Muscle layer of duodenum (tissue), 2 donors: ENCODE results near the gene CHIT1.
A peak's percentile ranks its signal among the peaks of the same experiment; 100 is the strongest.

Experiments used
- H3K27ac ChIP-seq: one replicate; pipeline ENCODE4 v1.7.0; 2013; ENCODE audit warnings: mild to moderate bottlenecking, low read length
- H3K27me3 ChIP-seq: one replicate; pipeline ENCODE4 v1.7.0; 2013; ENCODE audit warnings: low read depth, mild to moderate bottlenecking, control low read depth, low read length
- H3K36me3 ChIP-seq, 2 donors: one replicate each; pipeline ENCODE4 v1.7.0; 2013; ENCODE audit warnings: low read length in 2 of 2, control low read depth in 1 of 2, mild to moderate bottlenecking in 1 of 2; ENCODE audit not compliant: insufficient read depth in 2 of 2, control insufficient read depth in 1 of 2
- H3K4me1 ChIP-seq, 2 donors: one replicate each; pipeline ENCODE4 v1.7.0; 2013; ENCODE audit warnings: low read length in 2 of 2, mild to moderate bottlenecking in 2 of 2, control low read depth in 1 of 2, moderate library complexity in 1 of 2; ENCODE audit not compliant: insufficient read depth in 2 of 2, control insufficient read depth in 1 of 2
- H3K4me3 ChIP-seq, 2 donors: one replicate each; pipeline ENCODE4 v1.7.0; 2013; ENCODE audit warnings: low read length in 2 of 2, low read depth in 1 of 2, mild to moderate bottlenecking in 1 of 2
- H3K9me3 ChIP-seq, 2 donors: one replicate each; pipeline ENCODE4 v1.7.0; 2013; ENCODE audit warnings: low read length in 2 of 2, control low read depth in 1 of 2, mild to moderate bottlenecking in 1 of 2; ENCODE audit not compliant: control insufficient read depth in 1 of 2
- donor health status: healthy.

The CHIT1 gene

DNA sequence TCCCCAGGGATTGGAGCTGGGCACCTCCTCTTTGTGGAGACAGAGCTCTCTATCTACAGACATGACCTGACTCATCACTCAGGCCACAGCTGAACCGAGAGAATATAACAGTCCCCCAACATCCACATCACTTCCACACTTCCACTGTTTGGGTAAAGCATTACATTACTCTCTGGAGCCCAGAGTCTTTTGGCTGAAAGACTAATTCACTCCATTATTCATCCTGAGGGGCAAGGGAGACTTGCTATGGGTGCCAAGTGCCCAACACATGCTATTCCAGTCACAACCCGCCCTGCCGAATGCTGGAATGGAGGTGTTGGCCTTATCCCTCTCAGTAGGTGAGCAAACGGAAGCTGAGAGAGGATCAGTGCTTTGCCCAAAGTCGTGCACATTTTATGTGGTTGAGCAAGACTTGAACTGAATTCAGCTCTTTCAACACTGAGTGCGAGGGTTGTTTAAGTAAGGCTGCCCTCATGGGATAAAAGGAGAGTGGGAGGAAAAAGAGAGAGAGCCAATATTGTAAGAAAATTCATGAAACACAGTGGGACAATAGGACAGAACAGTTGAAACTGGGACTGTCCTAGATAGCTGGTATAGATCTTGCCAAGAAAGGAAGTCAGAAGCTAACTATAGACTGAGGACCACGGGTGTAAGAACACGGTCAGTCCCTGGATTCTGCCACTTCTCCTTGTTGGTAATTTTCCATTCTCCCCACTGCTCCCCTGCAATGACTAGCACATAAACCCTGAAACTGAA is 29.5 kb downstream of the CHIT1 start:
- Histone ChIP-seq H3K4me1 (peaks cover 6 to 7% of the 10 kb centered on the region in 2 donors), H3K27ac (no peak overlapping the region), H3K36me3 (no peaks in the 10 kb centered on the region), H3K27me3 (no peaks in the 10 kb centered on the region), H3K4me3 (no peak overlapping the region), H3K9me3 (no peaks in the 10 kb centered on the region)

DNA sequence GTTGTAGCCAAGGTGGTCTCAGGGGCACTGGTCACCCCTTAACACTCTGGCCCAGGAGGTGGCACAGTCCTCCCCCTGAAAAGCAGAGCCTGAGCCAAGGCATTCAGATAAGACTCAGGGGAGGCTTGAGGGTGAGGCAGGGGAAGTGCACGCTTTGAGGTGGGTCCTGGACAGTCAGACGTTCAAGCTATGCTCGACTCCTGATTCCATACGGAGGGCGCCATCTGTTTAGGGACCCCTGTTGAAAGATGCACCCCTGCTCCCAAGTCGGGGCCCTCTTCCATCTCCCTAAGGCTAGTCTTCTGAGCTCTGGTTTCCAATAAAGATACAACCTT is 30.0 kb downstream of the CHIT1 start:
- Histone ChIP-seq H3K36me3 (no peaks in the 10 kb centered on the region), H3K4me3 (no peak overlapping the region), H3K27ac (peak overlapping the region; percentile 5), H3K4me1 (peaks cover 6 to 7% of the 10 kb centered on the region in 2 donors), H3K9me3 (no peaks in the 10 kb centered on the region), H3K27me3 (no peaks in the 10 kb centered on the region)

DNA sequence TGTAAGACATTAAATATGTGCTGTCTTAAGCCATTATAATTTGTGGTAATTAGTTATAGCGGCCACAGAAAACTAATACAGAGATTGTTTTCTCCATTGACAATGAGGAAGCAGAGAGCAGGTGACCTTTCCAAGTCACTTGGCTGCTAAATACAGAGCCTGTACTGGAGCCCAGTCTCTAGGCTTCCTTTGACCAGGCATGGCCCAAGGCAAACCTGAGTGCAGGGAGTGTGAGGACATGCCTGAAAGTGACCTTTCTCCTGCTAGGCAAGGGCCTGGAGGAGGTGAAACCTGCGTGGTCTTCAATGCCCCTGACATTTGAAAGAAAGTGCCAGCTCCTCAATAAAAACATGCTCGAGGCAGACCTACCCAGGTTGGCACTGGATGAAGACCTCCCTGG is 30.5 kb downstream of the CHIT1 start:
- H3K9me3 ChIP-seq, result no peaks in the 10 kb centered on the region
- H3K4me1 ChIP-seq, result peaks cover 6 to 7% of the 10 kb centered on the region in 2 donors
- no peaks in the 10 kb centered on the region for H3K36me3 ChIP-seq
- H3K4me3 ChIP-seq, result no peak overlapping the region
- no peaks in the 10 kb centered on the region for H3K27me3 ChIP-seq
- H3K27ac ChIP-seq, result peak overlapping the region; percentile 5

DNA sequence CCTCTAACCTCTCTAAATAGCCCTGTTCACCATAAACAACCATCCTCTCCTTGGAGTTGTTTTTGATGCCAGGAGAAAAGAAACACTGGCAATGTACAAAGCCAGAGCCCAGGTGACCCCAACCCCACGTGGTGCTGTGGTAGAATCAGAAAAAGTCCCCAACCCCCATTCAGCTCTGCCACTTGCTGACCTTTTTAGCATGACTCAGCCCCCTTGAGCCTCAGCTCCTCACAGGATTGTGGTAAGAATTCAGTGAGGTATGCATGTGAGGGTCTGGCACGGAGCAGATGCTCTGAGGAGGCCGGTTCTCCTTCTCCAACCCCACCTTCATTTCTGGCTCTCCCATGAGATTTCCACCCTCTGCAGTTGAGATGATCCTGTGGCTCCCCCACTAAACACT is 31.8 kb downstream of the CHIT1 start:
- H3K27ac ChIP-seq, result no peak overlapping the region
- no peaks in the 10 kb centered on the region for H3K9me3 ChIP-seq
- H3K36me3 ChIP-seq, result no peaks in the 10 kb centered on the region
- no peaks in the 10 kb centered on the region for H3K27me3 ChIP-seq
- peaks cover 6 to 7% of the 10 kb centered on the region in 2 donors for H3K4me1 ChIP-seq
- H3K4me3 ChIP-seq, result no peak overlapping the region

DNA sequence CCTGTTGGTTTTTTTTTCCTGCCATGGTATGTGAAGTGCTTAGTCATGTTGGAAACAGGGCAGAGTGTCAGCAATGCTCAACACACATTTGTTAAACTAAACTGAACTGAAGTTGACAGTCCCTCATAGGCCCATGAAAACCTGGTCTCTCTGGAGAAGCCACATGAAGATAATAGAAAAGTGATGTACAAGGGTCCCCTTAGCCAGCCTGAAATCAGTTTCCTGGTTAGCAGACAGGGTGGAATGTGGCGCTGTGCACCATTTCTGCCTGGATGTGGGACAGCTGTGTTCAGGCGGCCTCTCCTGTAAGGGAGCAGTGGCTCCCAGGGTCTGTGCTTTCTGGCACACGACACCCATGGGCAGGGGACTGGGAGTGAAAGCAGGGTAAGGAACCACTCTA is 33.1 kb downstream of the CHIT1 start:
- Histone ChIP-seq H3K4me1 (peaks cover 6 to 7% of the 10 kb centered on the region in 2 donors), H3K27me3 (no peaks in the 10 kb centered on the region), H3K36me3 (no peaks in the 10 kb centered on the region), H3K4me3 (no peak overlapping the region), H3K27ac (no peak overlapping the region), H3K9me3 (no peaks in the 10 kb centered on the region)

DNA sequence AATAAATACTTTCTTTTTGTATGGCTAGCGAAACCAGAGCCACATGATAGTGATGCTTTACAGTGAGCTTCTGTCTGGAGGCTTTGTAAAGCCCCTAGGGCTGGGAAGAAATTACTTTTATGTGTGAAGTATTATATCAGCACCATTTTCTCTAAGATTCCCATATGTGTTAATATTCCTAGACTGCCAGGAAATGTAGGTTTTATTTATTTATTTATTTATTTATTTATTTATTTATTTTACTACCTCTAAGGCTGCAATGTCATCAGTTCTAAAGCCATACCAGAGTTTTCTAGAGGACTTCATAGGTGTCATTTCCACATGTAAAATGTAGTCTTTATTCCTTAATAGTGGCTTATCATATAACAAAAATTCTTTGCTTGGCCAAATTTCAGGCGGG is 38.5 kb downstream of the CHIT1 start:
- no peaks in the 10 kb centered on the region for H3K9me3 ChIP-seq
- H3K27ac ChIP-seq, result no peak overlapping the region
- H3K27me3 ChIP-seq, result no peaks in the 10 kb centered on the region
- no peaks in the 10 kb centered on the region for H3K36me3 ChIP-seq
- H3K4me1 ChIP-seq, result peaks cover 0 to 10% of the 10 kb centered on the region in 2 donors
- H3K4me3 ChIP-seq, result no peak overlapping the region

DNA sequence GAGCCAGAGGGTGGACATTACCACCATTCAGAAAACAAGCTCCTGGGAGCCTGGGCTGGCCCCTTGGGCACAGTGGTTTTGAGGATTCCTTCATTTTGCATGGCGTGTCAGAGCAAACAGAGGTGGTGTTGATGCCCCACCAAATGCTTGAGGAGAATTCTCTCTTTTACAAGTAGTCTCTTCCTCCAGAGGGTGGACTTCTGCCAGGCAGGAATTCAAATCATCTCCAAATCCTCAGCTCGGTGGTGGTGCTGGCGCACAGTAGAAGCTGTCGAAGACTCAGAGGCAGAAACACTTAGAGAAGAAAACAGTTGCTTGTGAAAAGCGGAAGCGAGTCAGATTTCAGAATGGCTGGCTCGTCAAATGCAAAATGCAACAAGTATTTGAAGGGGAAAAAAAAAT is 39.5 kb downstream of the CHIT1 start:
- H3K27me3 ChIP-seq, result no peaks in the 10 kb centered on the region
- H3K9me3 ChIP-seq, result no peaks in the 10 kb centered on the region
- H3K4me1 ChIP-seq, result peaks cover 0 to 10% of the 10 kb centered on the region in 2 donors
- H3K27ac ChIP-seq, result no peak overlapping the region
- no peaks in the 10 kb centered on the region for H3K36me3 ChIP-seq
- H3K4me3 ChIP-seq, result no peak overlapping the region

DNA sequence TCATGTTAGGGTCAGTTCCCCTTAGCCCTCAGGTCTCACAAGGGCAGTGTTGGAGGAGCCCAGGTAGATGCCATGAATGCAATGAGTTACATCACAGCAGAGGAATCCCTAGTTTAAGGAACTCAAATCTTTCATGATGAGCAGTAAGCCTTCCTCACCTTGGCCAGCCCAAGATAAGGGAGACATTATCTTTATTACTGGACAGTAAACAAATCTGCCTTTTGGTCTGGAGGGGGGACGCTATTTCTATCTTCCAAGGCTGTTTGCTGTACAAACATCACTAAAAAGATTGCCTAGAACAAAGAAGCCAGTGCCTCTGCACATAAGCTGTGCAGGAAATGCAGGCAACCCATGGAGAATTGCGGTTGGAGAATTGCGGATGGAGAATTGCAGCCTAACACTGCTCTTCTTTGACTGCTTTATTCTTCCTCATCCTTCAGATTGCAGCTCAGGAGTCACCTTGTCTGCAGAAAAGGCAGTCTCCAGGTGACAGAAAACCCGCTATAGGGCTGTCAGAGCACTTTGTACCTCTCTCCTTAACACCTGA is 40.7 kb downstream of the CHIT1 start:
- Histone ChIP-seq H3K4me1 (peaks cover 0 to 10% of the 10 kb centered on the region in 2 donors), H3K4me3 (no peak overlapping the region), H3K9me3 (no peaks in the 10 kb centered on the region), H3K36me3 (no peaks in the 10 kb centered on the region), H3K27ac (no peak overlapping the region), H3K27me3 (no peaks in the 10 kb centered on the region)

DNA sequence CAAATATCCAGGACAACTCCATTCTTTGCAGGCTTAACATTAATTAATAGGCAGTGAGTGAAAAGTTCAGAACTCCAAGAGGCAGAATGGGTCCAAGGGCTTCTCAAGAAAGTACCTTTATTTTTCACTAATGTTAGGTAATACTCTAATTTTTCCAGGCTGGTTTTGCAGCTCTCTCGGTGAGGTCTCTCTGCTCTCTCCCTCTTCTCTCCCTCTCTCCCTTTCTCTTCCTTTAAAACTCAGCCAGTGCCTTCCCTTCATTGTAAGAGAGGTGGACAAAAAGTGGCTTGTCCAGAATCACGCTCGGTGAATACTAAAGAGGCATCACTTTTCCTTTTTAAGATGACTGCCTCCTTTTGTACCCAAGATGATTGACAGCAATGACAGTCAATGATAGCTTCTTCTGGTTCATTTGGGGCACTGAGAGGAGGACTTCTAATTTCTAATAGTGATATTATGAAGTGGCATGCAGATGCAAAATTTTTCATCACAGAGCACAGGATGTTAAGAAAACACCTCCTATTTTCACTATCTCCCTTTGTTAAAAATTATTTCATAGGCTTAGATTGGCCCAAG is 41.7 kb downstream of the CHIT1 start:
- H3K27ac ChIP-seq, result no peak overlapping the region
- H3K4me1 ChIP-seq, result peaks cover 0 to 10% of the 10 kb centered on the region in 2 donors
- H3K36me3 ChIP-seq, result no peaks in the 10 kb centered on the region
- H3K9me3 ChIP-seq, result no peaks in the 10 kb centered on the region
- no peak overlapping the region for H3K4me3 ChIP-seq
- no peaks in the 10 kb centered on the region for H3K27me3 ChIP-seq

DNA sequence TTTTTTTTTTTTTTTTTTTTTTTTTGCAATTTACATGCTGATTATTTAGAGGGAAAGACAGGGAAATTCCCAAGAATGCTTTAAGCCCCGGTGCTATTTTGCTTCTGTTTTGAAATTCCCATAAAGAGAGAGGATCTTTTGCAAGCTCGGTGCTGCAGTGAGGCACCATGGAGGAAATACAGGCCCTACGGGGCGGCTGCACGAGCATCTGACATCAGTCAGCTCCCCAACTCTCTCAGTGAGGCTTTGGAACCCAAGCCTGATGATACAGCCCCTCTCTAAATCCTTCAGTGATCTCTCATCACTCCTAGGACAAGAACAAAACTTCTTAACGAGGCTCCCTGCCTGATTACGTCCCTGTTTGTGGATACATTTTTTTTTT is 42.2 kb downstream of the CHIT1 start:
- Histone ChIP-seq H3K36me3 (no peaks in the 10 kb centered on the region), H3K9me3 (no peaks in the 10 kb centered on the region), H3K4me1 (peaks cover 0 to 10% of the 10 kb centered on the region in 2 donors), H3K4me3 (no peak overlapping the region), H3K27me3 (no peaks in the 10 kb centered on the region), H3K27ac (no peak overlapping the region)

DNA sequence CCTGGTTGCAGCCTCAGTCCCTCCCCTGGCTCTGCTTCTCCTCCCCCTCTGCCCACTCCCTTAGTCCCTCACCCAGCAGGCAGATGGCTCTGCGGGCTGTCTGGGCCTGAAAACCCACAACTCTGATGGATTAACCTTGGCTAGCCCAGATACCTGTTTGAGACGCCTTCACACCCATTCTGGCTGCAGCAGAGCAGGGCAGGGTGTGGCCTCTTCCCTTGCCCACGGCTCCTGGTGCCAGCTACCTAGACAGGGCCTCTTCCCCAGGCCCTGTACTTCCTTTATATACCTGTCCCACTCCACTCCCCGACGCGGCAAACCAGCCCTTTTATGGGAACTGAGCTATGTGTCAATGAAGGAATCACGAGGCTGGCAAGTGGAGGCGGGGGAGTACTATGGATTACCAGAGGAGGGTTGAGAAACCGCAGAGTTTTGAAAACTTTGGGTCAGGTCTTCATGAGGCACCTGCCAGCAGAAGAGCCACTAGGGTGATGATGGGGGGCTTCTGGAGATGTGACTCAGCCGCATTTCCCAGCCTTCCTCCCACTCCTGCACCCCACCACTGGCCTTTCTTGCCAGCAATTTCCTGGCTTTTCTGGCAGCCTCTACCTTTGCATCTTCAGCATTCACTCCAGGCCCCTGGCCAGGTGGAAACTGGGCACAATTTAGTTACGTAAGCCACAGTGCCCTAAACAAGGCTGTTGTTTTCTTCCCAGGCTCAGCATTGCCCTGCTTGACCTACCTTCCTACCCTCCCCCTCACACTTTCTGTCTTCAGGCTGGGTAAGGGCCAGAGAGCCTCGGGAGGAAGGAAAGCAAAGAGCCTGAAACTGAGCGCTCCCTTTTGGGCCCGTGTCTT is 42.8 kb downstream of the CHIT1 start, which contains the start of gene CHI3L1:
CHI3L1 (minus strand) TSS at position 259 of the 858 bp plus-strand sequence; CDS start at position 178, 81 bp downstream.
- H3K27me3 ChIP-seq, result no peaks in the 10 kb centered on the region
- H3K27ac ChIP-seq, result no peak within 1 kb of the TSS
- peaks cover 0 to 10% of the 10 kb centered on the region in 2 donors for H3K4me1 ChIP-seq
- no peaks in the 10 kb centered on the region for H3K9me3 ChIP-seq
- H3K36me3 ChIP-seq, result no peaks in the 10 kb centered on the region
- no peak within 1 kb of the TSS for H3K4me3 ChIP-seq
